Osteocyte (in vitro differentiated cells): ENCODE data around the gene GATAD1. TPM values are rescaled to one million over a fixed set of nuclear protein-coding genes. Genes with fewer than 3 reads are reported as not detected.
A peak's percentile ranks its signal among the peaks of the same experiment; 100 is the strongest.

ENCODE experiments used
- DNase-seq: peaks from one replicate; pipeline ENCODE4 v3.0.0; 2021; ENCODE audit warnings: mixed read lengths; ENCODE audit not compliant: unreplicated experiment; ENCODE audit errors: extremely low spot score
- H3K27ac Mint-ChIP-seq: one replicate; pipeline ENCODE4 v1.8.0; 2021; ENCODE audit warnings: mild to moderate bottlenecking, mixed read lengths; ENCODE audit not compliant: unreplicated experiment
- H3K27me3 Mint-ChIP-seq: one replicate; pipeline ENCODE4 v1.8.0; 2021; ENCODE audit warnings: mixed read lengths; ENCODE audit not compliant: unreplicated experiment
- H3K36me3 Mint-ChIP-seq: one replicate; pipeline ENCODE4 v1.8.0; 2021; ENCODE audit warnings: mixed read lengths; ENCODE audit not compliant: unreplicated experiment
- H3K4me1 Mint-ChIP-seq: one replicate; pipeline ENCODE4 v1.8.0; 2021; ENCODE audit warnings: mixed read lengths; ENCODE audit not compliant: unreplicated experiment
- H3K4me3 Mint-ChIP-seq: one replicate; pipeline ENCODE4 v1.8.0; 2021; ENCODE audit warnings: mild to moderate bottlenecking, moderate library complexity, mixed read lengths; ENCODE audit not compliant: unreplicated experiment
- H3K9me3 Mint-ChIP-seq: one replicate; pipeline ENCODE4 v1.8.0; 2021; ENCODE audit warnings: mixed read lengths; ENCODE audit not compliant: unreplicated experiment
- long read RNA-seq: library from polyadenylated mRNA; unstranded; transcript quantifications from one replicate; pipeline ENCODE4 v2.0.0, GENCODE V29; 2021
- total RNA-seq: library from RNA; stranded (reverse); gene quantifications from 2 replicates; pipeline ENCODE4 v1.2.1, GENCODE V29; 2021
- TF ChIP-seq, protein P1 (sequence below): fragments of 200-600 bp; sonication (generic); IDR thresholded peaks from 2 replicates; pipeline ENCODE4 v1.5.0; 2021; ENCODE audit warnings: antibody characterized with exemption, mild to moderate bottlenecking, moderate library complexity

The GATAD1 gene, protein sequence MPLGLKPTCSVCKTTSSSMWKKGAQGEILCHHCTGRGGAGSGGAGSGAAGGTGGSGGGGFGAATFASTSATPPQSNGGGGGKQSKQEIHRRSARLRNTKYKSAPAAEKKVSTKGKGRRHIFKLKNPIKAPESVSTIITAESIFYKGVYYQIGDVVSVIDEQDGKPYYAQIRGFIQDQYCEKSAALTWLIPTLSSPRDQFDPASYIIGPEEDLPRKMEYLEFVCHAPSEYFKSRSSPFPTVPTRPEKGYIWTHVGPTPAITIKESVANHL
- total RNA-seq, result 42.2 and 42.8 TPM in 2 replicates
- long read RNA-seq, partial matches to known transcripts, result 5 of 8 reads
- long read RNA-seq, other reads (novel, unspliced or antisense), result 3 of 8 reads

- peak; percentile 96 for DNase-seq
- TF ChIP-seq, protein P1, sequence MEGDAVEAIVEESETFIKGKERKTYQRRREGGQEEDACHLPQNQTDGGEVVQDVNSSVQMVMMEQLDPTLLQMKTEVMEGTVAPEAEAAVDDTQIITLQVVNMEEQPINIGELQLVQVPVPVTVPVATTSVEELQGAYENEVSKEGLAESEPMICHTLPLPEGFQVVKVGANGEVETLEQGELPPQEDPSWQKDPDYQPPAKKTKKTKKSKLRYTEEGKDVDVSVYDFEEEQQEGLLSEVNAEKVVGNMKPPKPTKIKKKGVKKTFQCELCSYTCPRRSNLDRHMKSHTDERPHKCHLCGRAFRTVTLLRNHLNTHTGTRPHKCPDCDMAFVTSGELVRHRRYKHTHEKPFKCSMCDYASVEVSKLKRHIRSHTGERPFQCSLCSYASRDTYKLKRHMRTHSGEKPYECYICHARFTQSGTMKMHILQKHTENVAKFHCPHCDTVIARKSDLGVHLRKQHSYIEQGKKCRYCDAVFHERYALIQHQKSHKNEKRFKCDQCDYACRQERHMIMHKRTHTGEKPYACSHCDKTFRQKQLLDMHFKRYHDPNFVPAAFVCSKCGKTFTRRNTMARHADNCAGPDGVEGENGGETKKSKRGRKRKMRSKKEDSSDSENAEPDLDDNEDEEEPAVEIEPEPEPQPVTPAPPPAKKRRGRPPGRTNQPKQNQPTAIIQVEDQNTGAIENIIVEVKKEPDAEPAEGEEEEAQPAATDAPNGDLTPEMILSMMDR, result no peak
- Mint-ChIP-seq H3K4me1 (peaks cover 11% of the 10 kb centered on the region), H3K27ac (peak within 1 kb of the TSS; percentile 76), H3K9me3 (no peaks in the 10 kb centered on the region), H3K27me3 (peaks cover 1% of the 10 kb centered on the region), H3K4me3 (peak within 1 kb of the TSS; percentile 79), H3K36me3 (peaks cover 10% of the 10 kb centered on the region)
These were observed at the start of gene GATAD1 for GRCh38 chr7:92447345-92448204. Gene GATAD1, plus strand, starts transcription at chr7:92447482. Its CDS starts 248 bp downstream, at chr7:92447730.

DNA sequence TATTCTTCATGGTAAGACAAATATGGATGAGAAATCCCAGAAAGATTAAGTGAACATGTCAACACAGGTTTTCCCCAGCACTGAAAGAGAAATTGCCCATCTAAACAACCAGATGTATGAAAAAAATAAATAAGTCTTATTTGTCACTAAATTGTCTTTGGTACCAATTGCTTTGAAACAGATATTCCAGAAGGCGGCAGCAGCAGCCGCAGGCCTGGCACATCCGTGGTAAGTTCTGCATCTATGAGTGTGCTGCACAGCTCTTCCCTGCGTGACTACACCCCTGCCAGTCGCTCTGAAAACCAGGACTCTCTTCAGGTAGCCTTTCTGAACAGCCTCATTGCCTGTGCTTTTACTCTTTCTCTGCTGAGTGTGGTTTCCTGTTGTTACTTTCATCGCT is 49.7 kb upstream of the GATAD1 start:
- Mint-ChIP-seq H3K4me3 (no peak overlapping the region), H3K27ac (no peak overlapping the region), H3K36me3 (peaks cover 22% of the 10 kb centered on the region), H3K9me3 (no peaks in the 10 kb centered on the region), H3K4me1 (no peaks in the 10 kb centered on the region), H3K27me3 (no peaks in the 10 kb centered on the region)
- TF ChIP-seq, protein P1, result no peak
- DNase-seq, result no peak

GRCh38 chr7:92400013-92400412 is 47.3 kb upstream of the GATAD1 start:
- TF ChIP-seq, protein P1, result no peak
- Mint-ChIP-seq H3K9me3 (no peaks in the 10 kb centered on the region), H3K4me3 (no peak overlapping the region), H3K36me3 (peaks cover 27% of the 10 kb centered on the region), H3K27me3 (no peaks in the 10 kb centered on the region), H3K27ac (no peak overlapping the region), H3K4me1 (no peaks in the 10 kb centered on the region)
- DNase-seq, result no peak

- TF ChIP-seq, protein P1, result no peak
These were observed 44.1 kb upstream of the GATAD1 start for GRCh38 chr7:92402920-92403759.

More at GRCh38 chr7:92402920-92403759, 44.1 kb upstream of the GATAD1 start:
- Mint-ChIP-seq H3K36me3 (peaks cover 16% of the 10 kb centered on the region), H3K27me3 (no peaks in the 10 kb centered on the region), H3K9me3 (no peaks in the 10 kb centered on the region), H3K4me3 (no peak overlapping the region), H3K27ac (no peak overlapping the region), H3K4me1 (no peaks in the 10 kb centered on the region)
- no peak for DNase-seq
